ENCODE data around the gene RRM2.

DNA sequence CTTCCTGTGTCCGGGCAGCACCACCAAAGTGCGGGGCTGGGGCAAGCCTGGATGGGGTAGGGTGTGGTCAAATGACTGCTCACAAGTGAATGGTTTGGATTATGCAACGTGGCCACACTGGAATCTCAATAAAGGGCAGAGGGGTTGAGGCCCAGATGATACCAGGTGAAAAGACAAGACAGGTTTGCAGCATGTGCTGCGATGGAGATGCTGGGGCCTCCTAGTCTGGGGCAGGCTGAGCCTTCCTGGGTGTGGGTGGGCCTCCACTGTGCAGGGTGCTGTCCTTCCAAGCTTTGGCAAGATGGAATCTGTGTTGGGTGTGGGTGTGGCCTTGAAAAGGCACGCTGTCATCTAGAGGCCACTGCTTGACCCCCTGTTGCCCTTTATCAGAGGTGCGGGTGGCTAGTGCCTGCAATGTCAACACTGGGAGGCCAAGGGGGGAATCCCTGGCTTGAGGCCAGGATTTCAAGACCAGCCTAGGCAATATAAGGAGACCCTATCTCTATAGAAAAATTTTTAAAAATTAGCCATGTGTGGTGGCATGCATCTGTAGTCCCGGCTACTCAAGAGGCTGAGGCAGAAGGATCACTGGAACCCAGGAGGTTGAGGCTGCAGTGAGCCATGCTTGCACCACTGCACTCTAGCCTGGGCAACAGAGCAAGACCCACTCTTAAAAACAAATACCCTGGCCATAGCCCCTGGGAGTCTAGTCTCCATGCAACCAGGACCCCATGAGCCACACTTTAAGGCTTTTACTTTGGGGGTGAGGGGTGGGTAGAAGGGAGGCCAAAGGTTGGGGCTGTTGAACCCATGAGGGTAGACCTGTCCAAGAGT, 13.8 kb downstream of the RRM2 start:
- TF ChIP-seq POLR2A (IDR thresholded peaks at IDR 0.05): no peak
- TF ChIP-seq, protein P1, sequence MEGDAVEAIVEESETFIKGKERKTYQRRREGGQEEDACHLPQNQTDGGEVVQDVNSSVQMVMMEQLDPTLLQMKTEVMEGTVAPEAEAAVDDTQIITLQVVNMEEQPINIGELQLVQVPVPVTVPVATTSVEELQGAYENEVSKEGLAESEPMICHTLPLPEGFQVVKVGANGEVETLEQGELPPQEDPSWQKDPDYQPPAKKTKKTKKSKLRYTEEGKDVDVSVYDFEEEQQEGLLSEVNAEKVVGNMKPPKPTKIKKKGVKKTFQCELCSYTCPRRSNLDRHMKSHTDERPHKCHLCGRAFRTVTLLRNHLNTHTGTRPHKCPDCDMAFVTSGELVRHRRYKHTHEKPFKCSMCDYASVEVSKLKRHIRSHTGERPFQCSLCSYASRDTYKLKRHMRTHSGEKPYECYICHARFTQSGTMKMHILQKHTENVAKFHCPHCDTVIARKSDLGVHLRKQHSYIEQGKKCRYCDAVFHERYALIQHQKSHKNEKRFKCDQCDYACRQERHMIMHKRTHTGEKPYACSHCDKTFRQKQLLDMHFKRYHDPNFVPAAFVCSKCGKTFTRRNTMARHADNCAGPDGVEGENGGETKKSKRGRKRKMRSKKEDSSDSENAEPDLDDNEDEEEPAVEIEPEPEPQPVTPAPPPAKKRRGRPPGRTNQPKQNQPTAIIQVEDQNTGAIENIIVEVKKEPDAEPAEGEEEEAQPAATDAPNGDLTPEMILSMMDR (IDR thresholded peaks at IDR 0.05): no peak
- TF ChIP-seq EP300 (IDR thresholded peaks at IDR 0.05): no peak

Data from gastroesophageal sphincter (tissue), 3 donors.